OCI-LY3 (cell line): ENCODE results near the gene ANKZF1.

Source experiments
- EZH2phosphoT487 ChIP-seq: fragments of 200-600 bp; shearing (Covaris generic); IDR thresholded peaks from 2 replicates; pipeline ENCODE4 v1.6.1; 2018; ENCODE audit warnings: antibody characterized with exemption, mixed run types, low read depth
- TF ChIP-seq, protein P1 (sequence below): fragments of 200-600, 300-600 bp; sonication (generic); IDR thresholded peaks from 2 replicates; pipeline ENCODE4 v1.5.1; 2014; ENCODE audit warnings: antibody characterized with exemption, low read length, low read depth

DNA sequence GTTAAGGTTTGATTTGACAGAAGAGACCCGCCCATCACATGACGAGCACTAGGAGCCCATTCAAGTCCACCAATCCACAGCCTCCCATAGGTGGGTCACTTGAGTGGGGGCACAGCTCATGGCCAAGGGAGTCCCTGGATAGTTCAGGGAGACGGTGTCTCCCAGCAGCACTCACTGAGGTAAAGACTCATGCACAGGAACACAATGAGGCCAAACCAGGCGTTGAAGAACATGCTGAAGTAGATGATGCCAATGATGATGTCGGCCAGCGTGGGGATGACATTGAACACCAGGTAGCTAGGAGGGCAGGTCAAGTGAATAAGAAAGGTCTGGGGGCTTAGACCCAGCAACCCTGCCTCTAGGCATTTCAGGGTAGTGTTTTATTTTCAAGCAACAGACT is 14.8 kb upstream of the ANKZF1 start:
- TF ChIP-seq, protein P1, sequence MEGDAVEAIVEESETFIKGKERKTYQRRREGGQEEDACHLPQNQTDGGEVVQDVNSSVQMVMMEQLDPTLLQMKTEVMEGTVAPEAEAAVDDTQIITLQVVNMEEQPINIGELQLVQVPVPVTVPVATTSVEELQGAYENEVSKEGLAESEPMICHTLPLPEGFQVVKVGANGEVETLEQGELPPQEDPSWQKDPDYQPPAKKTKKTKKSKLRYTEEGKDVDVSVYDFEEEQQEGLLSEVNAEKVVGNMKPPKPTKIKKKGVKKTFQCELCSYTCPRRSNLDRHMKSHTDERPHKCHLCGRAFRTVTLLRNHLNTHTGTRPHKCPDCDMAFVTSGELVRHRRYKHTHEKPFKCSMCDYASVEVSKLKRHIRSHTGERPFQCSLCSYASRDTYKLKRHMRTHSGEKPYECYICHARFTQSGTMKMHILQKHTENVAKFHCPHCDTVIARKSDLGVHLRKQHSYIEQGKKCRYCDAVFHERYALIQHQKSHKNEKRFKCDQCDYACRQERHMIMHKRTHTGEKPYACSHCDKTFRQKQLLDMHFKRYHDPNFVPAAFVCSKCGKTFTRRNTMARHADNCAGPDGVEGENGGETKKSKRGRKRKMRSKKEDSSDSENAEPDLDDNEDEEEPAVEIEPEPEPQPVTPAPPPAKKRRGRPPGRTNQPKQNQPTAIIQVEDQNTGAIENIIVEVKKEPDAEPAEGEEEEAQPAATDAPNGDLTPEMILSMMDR, result no peak
- TF ChIP-seq EZH2phosphoT487, result no peak
